Measurements from ENCODE around the gene CAPSL.

GRCh38 chr5:35939639-35940038 lies 1.2 kb upstream of the CAPSL start:
- TF ChIP-seq CTCF (IDR thresholded peaks at IDR 0.05; ENCODE audit: extremely low read depth in 1 of 2, insufficient read depth in 1 of 2, low read depth in 1 of 2, low read length in 2 of 2): no peak
- TF ChIP-seq MAX (IDR thresholded peaks at IDR 0.05; ENCODE audit: insufficient read depth, insufficient read length): no peak
- no peak for TF ChIP-seq EZH2 (IDR thresholded peaks at IDR 0.05; ENCODE audit: borderline replicate concordance, low read depth, low read length, severe bottlenecking)

All from endothelial cell of umbilical vein (primary cell).